Common myeloid progenitor, CD34-positive (primary cell): Measurements from ENCODE around the gene ATRIP.

Experiments used
- CTCF ChIA-PET: fragments of 350-600 bp; sonication (Branson Sonifier 250); formaldehyde crosslinking; loops from one replicate; lab custom pipeline; 2021; ENCODE audit warnings: antibody characterized with exemption; lab: Charles Lee
- POLR2A ChIA-PET: fragments of 350-600 bp; sonication (Branson Sonifier 250); formaldehyde crosslinking; loops from one replicate; lab custom pipeline; 2021; ENCODE audit warnings: antibody characterized with exemption; lab: Charles Lee
- DNase-seq, 3 donors: peaks; one replicate each; pipeline versions ENCODE4 v3.0.0 to v3.0.0-alpha.2; 2013
- H3K27ac ChIP-seq, 2 experiments: 1 replicate in 1 of 2; 2 replicates in 1 of 2; pipeline ENCODE4 v1.7.0; 2013; ENCODE audit warnings: inconsistent platforms in 2 of 2, low read length in 2 of 2, mild to moderate bottlenecking in 2 of 2, low read depth in 1 of 2, moderate library complexity in 1 of 2; ENCODE audit not compliant: severe bottlenecking in 2 of 2, insufficient read depth in 1 of 2, poor library complexity in 1 of 2
- H3K27me3 ChIP-seq, 5 experiments: replicated peaks in 2 of 5; 1 replicate in 3 of 5; 2 replicates in 2 of 5; pipeline versions ENCODE4 v1.6.1 to v1.7.0; 2013; ENCODE audit warnings: low read length in 4 of 5, mild to moderate bottlenecking in 2 of 5, moderate library complexity in 2 of 5, inconsistent platforms in 1 of 5; ENCODE audit not compliant: insufficient read depth in 5 of 5, control insufficient read depth in 4 of 5
- H3K36me3 ChIP-seq, 4 experiments: 1 replicate in 2 of 4; 2 replicates in 2 of 4; pipeline versions ENCODE4 v1.6.1 to v1.7.0; 2013; ENCODE audit warnings: low read length in 3 of 4, control low read depth in 1 of 4, mild to moderate bottlenecking in 1 of 4; ENCODE audit not compliant: control insufficient read depth in 4 of 4, insufficient read depth in 4 of 4
- H3K4me1 ChIP-seq, 4 experiments: 1 replicate in 3 of 4; 2 replicates in 1 of 4; pipeline versions ENCODE4 v1.6.1 to v1.7.1; 2013; ENCODE audit warnings: low read length in 3 of 4, mild to moderate bottlenecking in 3 of 4, control low read depth in 1 of 4, inconsistent platforms in 1 of 4, moderate library complexity in 1 of 4; ENCODE audit not compliant: control insufficient read depth in 4 of 4, insufficient read depth in 4 of 4; ENCODE audit errors: control extremely low read depth in 1 of 4
- H3K4me3 ChIP-seq, 7 experiments: 1 replicate in 4 of 7; 2 replicates in 3 of 7; pipeline versions ENCODE4 v1.5.1 to v1.7.0; 2013; ENCODE audit warnings: mild to moderate bottlenecking in 7 of 7, low read length in 6 of 7, moderate library complexity in 6 of 7, inconsistent platforms in 2 of 7, low read depth in 2 of 7, control low read depth in 1 of 7; ENCODE audit not compliant: insufficient read depth in 4 of 7, control insufficient read depth in 1 of 7; ENCODE audit errors: extremely low read depth in 1 of 7
- H3K9me3 ChIP-seq, 5 experiments: 1 replicate in 4 of 5; 2 replicates in 1 of 5; pipeline versions ENCODE4 v1.6.1 to v1.7.1; 2013; ENCODE audit warnings: low read length in 4 of 5, mild to moderate bottlenecking in 2 of 5, inconsistent platforms in 1 of 5, low read depth in 1 of 5, moderate library complexity in 1 of 5; ENCODE audit not compliant: control insufficient read depth in 4 of 5, insufficient read depth in 2 of 5; ENCODE audit errors: control extremely low read depth in 1 of 5
- WGBS: methylation state at CpG from one replicate; pipeline ENCODE4 v1.1.5; 2013; ENCODE audit not compliant: insufficient coverage; 5-methylcytosine and 5-hydroxymethylcytosine counted together

ATRIP gene

GRCh38 chr3:48425281-48425812 is 21.2 kb upstream of the ATRIP start:
- CTCF ChIA-PET = interaction anchor here (0.9 to 4.0 kb wide), 2 partner anchors 9 to 11 kb away, joined by 3 to 22 read pairs; no protein-coding TSS in a partner anchor
- Histone ChIP-seq H3K27ac (no peak overlapping the region), H3K36me3 (no peaks in the 10 kb centered on the region), H3K4me3 (no peak overlapping the region), H3K9me3 (no peaks in the 10 kb centered on the region), H3K4me1 (peaks cover 0 to 13% (median 11%) of the 10 kb centered on the region in 4 experiments), H3K27me3 (peaks cover 0 to 9% (median 3%) of the 10 kb centered on the region in 5 experiments)
- POLR2A ChIA-PET = no interaction called here
- 94% methylated on average over 10 of the region's 13 CpGs for WGBS
- no peak for DNase-seq

GRCh38 chr3:48426401-48426909 is 20.1 kb upstream of the ATRIP start:
- no peak overlapping the region for H3K27ac ChIP-seq
- DNase-seq = no peak
- no peaks in the 10 kb centered on the region for H3K9me3 ChIP-seq
- WGBS = 90% methylated on average over 10 of the region's 11 CpGs
- H3K36me3 ChIP-seq = peaks cover 0 to 3% (median 0%) of the 10 kb centered on the region in 4 experiments
- ChIA-PET CTCF (interaction anchor here (1.0 to 4.0 kb wide), 3 partner anchors 9 to 26 kb away, joined by 3 to 22 read pairs (median 3); no protein-coding TSS in a partner anchor), POLR2A (no interaction called here)
- H3K4me3 ChIP-seq = no peak overlapping the region
- peaks cover 0 to 15% (median 12%) of the 10 kb centered on the region in 4 experiments for H3K4me1 ChIP-seq
- H3K27me3 ChIP-seq = peaks cover 0 to 9% (median 3%) of the 10 kb centered on the region in 5 experiments

GRCh38 chr3:48426944-48427629 is 19.4 kb upstream of the ATRIP start:
- H3K4me3 ChIP-seq = no peak overlapping the region
- peaks cover 0 to 15% (median 12%) of the 10 kb centered on the region in 4 experiments for H3K4me1 ChIP-seq
- no peaks in the 10 kb centered on the region for H3K9me3 ChIP-seq
- peaks cover 0 to 8% (median under 1%) of the 10 kb centered on the region in 4 experiments for H3K36me3 ChIP-seq
- WGBS = 98% methylated on average over 5 of the region's 8 CpGs
- no peak for DNase-seq
- H3K27ac ChIP-seq = no peak overlapping the region
- ChIA-PET POLR2A (no interaction called here), CTCF (interaction anchor here (1.0 to 4.0 kb wide), 3 partner anchors 9 to 26 kb away, joined by 3 to 22 read pairs (median 3); no protein-coding TSS in a partner anchor)
- peaks cover 0 to 9% (median 3%) of the 10 kb centered on the region in 5 experiments for H3K27me3 ChIP-seq

- Histone ChIP-seq H3K4me3 (no peak overlapping the region), H3K4me1 (peaks cover 0 to 15% (median 12%) of the 10 kb centered on the region in 4 experiments), H3K27ac (no peak overlapping the region), H3K9me3 (no peaks in the 10 kb centered on the region), H3K36me3 (peaks cover 2 to 14% (median 4%) of the 10 kb centered on the region in 4 experiments), H3K27me3 (peaks cover 0 to 9% (median 3%) of the 10 kb centered on the region in 5 experiments)
- no peak for DNase-seq
- POLR2A ChIA-PET = no interaction called here
- CTCF ChIA-PET = no interaction called here
- 93% methylated on average over 6 of the region's 9 CpGs for WGBS
These were observed 18.9 kb upstream of the ATRIP start for GRCh38 chr3:48427630-48427962.

- peaks cover 2 to 19% (median 9%) of the 10 kb centered on the region in 4 experiments for H3K36me3 ChIP-seq
- WGBS = 86% methylated on average over 5 of the region's 7 CpGs
- no peaks in the 10 kb centered on the region for H3K9me3 ChIP-seq
- ChIA-PET POLR2A (no interaction called here), CTCF (interaction anchor here (1.0 to 9.8 kb wide), 2 partner anchors 27 to 156 kb away, joined by 3 to 164 read pairs; no protein-coding TSS in a partner anchor)
- H3K4me3 ChIP-seq = peak overlapping the region in 4 of 7 experiments; percentile 41 to 83 (median 78)
- peaks cover 0 to 15% (median 12%) of the 10 kb centered on the region in 4 experiments for H3K4me1 ChIP-seq
- no peak for DNase-seq
- H3K27me3 ChIP-seq = peaks cover 0 to 9% (median 3%) of the 10 kb centered on the region in 5 experiments
- H3K27ac ChIP-seq = no peak overlapping the region
These were observed 18.4 kb upstream of the ATRIP start for GRCh38 chr3:48428088-48428571.

- no peak for DNase-seq
- Histone ChIP-seq H3K4me3 (peak overlapping the region; percentile 51 to 83 (median 59)), H3K4me1 (peaks cover 0 to 15% (median 12%) of the 10 kb centered on the region in 4 experiments), H3K9me3 (no peaks in the 10 kb centered on the region), H3K36me3 (peaks cover 2 to 25% (median 11%) of the 10 kb centered on the region in 4 experiments), H3K27me3 (peaks cover 0 to 9% (median 3%) of the 10 kb centered on the region in 5 experiments), H3K27ac (no peak overlapping the region)
- CTCF ChIA-PET = interaction anchor here (1.0 to 9.8 kb wide), 2 partner anchors 28 to 157 kb away, joined by 3 to 164 read pairs; no protein-coding TSS in a partner anchor
- POLR2A ChIA-PET = no interaction called here
- WGBS = 7% methylated on average over 48 of the region's 60 CpGs
These were observed 17.8 kb upstream of the ATRIP start for GRCh38 chr3:48428572-48429316.
